GM12878 (cell line): Measurements from ENCODE around the gene GPR119.

Source experiments
- BMI1 ChIP-seq: fragments of 450-650 bp; IDR thresholded peaks from 2 replicates; pipeline ENCODE4 v1.6.1; 2016; ENCODE audit warnings: mild to moderate bottlenecking, moderate library complexity, borderline replicate concordance
- ZSCAN29 ChIP-seq: fragments of 450-650 bp; IDR thresholded peaks from 2 replicates; pipeline ENCODE4 v1.6.1; 2017; ENCODE audit warnings: mild to moderate bottlenecking, moderate library complexity
- TF ChIP-seq, protein P1 (sequence below): fragments of 150-350 bp; IDR thresholded peaks from 2 replicates; pipeline ENCODE4 v1.6.1; 2016; ENCODE audit warnings: low read depth, low read length
- TF ChIP-seq, protein P2 (sequence below), 3 experiments: IDR thresholded peaks in 2 of 3; conservative IDR thresholded peaks in 1 of 3; 2 replicates each; pipeline ENCODE4 v1.5.1; 2011; ENCODE audit warnings: low read depth in 3 of 3, low read length in 3 of 3, mild to moderate bottlenecking in 3 of 3, control low read depth in 2 of 3, moderate library complexity in 2 of 3, inconsistent platforms in 1 of 3, mixed read lengths in 1 of 3; ENCODE audit not compliant: control insufficient read depth in 2 of 3, insufficient read depth in 1 of 3; ENCODE audit errors: extremely low read depth in 1 of 3

DNA sequence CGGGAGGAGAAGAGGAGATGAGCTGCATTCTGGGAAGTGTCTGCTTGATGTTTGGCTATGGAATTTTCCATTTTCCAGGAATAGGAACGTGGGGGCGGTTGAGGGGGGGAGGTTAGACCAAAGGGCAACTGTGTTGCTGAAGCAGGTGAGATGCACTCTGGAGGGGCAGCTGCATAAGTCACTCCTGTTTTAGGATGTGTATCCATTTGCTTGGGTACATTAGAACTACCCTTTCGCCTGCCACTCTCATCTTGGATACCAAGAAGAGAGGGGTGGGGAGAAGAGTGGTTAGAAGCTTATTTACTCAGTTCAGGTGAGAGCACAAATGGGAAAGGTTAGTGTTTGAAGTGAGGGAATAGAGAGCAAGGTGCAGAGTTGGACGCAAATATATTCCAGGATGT, 934 bp upstream of the GPR119 start:
- TF ChIP-seq BMI1, result no peak
- TF ChIP-seq, protein P1, sequence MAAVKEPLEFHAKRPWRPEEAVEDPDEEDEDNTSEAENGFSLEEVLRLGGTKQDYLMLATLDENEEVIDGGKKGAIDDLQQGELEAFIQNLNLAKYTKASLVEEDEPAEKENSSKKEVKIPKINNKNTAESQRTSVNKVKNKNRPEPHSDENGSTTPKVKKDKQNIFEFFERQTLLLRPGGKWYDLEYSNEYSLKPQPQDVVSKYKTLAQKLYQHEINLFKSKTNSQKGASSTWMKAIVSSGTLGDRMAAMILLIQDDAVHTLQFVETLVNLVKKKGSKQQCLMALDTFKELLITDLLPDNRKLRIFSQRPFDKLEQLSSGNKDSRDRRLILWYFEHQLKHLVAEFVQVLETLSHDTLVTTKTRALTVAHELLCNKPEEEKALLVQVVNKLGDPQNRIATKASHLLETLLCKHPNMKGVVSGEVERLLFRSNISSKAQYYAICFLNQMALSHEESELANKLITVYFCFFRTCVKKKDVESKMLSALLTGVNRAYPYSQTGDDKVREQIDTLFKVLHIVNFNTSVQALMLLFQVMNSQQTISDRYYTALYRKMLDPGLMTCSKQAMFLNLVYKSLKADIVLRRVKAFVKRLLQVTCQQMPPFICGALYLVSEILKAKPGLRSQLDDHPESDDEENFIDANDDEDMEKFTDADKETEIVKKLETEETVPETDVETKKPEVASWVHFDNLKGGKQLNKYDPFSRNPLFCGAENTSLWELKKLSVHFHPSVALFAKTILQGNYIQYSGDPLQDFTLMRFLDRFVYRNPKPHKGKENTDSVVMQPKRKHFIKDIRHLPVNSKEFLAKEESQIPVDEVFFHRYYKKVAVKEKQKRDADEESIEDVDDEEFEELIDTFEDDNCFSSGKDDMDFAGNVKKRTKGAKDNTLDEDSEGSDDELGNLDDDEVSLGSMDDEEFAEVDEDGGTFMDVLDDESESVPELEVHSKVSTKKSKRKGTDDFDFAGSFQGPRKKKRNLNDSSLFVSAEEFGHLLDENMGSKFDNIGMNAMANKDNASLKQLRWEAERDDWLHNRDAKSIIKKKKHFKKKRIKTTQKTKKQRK, result no peak
- TF ChIP-seq, protein P2, sequence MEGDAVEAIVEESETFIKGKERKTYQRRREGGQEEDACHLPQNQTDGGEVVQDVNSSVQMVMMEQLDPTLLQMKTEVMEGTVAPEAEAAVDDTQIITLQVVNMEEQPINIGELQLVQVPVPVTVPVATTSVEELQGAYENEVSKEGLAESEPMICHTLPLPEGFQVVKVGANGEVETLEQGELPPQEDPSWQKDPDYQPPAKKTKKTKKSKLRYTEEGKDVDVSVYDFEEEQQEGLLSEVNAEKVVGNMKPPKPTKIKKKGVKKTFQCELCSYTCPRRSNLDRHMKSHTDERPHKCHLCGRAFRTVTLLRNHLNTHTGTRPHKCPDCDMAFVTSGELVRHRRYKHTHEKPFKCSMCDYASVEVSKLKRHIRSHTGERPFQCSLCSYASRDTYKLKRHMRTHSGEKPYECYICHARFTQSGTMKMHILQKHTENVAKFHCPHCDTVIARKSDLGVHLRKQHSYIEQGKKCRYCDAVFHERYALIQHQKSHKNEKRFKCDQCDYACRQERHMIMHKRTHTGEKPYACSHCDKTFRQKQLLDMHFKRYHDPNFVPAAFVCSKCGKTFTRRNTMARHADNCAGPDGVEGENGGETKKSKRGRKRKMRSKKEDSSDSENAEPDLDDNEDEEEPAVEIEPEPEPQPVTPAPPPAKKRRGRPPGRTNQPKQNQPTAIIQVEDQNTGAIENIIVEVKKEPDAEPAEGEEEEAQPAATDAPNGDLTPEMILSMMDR (IDR thresholded peaks at IDR 0.05 in 2 of 3, conservative IDR thresholded peaks at IDR 0.05 in 1 of 3; ENCODE audit: control insufficient read depth in 2 of 3, extremely low read depth in 1 of 3, insufficient read depth in 1 of 3, low read depth in 3 of 3, low read length in 3 of 3), result no peak
- TF ChIP-seq ZSCAN29, result no peak
